H9 (cell line): ENCODE measurements around the gene C16orf86. TPM values are rescaled to one million over a fixed set of nuclear protein-coding genes. Genes with fewer than 3 reads are reported as not detected.
A peak's percentile ranks its signal among the peaks of the same experiment; 100 is the strongest.

Experiments
- DNase-seq: peaks from one replicate; pipeline ENCODE4 v3.0.0-alpha.2; 2017
- H2AFZ ChIP-seq: one replicate; pipeline ENCODE4 v1.6.1; 2013; ENCODE audit warnings: mild to moderate bottlenecking, low read length, control low read depth, moderate library complexity
- H2AK5ac ChIP-seq: 2 replicates; pipeline ENCODE4 v1.6.1; 2013; ENCODE audit warnings: low read length, control low read depth, mixed read lengths; ENCODE audit not compliant: insufficient read length
- H2BK120ac ChIP-seq: one replicate; pipeline ENCODE4 v1.6.1; 2013; ENCODE audit warnings: low read depth, mild to moderate bottlenecking, low read length, control low read depth, inconsistent platforms; ENCODE audit not compliant: poor library complexity, severe bottlenecking
- H2BK12ac ChIP-seq: 2 replicates; pipeline ENCODE4 v1.6.1; 2013; ENCODE audit warnings: low read length, control low read depth, mixed read lengths, low read depth; ENCODE audit not compliant: insufficient read length
- H2BK15ac ChIP-seq: 2 replicates; pipeline ENCODE4 v1.6.1; 2013; ENCODE audit warnings: low read depth, low read length, control low read depth
- H2BK20ac ChIP-seq: one replicate; pipeline ENCODE4 v1.6.1; 2013; ENCODE audit warnings: low read depth, mild to moderate bottlenecking, low read length, control low read depth, inconsistent platforms; ENCODE audit not compliant: poor library complexity, severe bottlenecking
- H2BK5ac ChIP-seq: 2 replicates; pipeline ENCODE4 v1.6.1; 2013; ENCODE audit warnings: low read length, control low read depth, mixed read lengths; ENCODE audit not compliant: insufficient read length
- H3K14ac ChIP-seq: 2 replicates; pipeline ENCODE4 v1.6.1; 2013; ENCODE audit warnings: low read length, control low read depth; ENCODE audit not compliant: insufficient read depth
- H3K18ac ChIP-seq: 2 replicates; pipeline ENCODE4 v1.6.1; 2013; ENCODE audit warnings: low read depth, mild to moderate bottlenecking, mixed read lengths, low read length, control low read depth; ENCODE audit not compliant: insufficient read length
- H3K23ac ChIP-seq: 2 replicates; pipeline ENCODE4 v1.6.1; 2013; ENCODE audit warnings: low read length, control low read depth, mixed read lengths, low read depth; ENCODE audit not compliant: insufficient read length
- H3K23me2 ChIP-seq: 2 replicates; pipeline ENCODE4 v1.6.1; 2013; ENCODE audit warnings: low read depth, mild to moderate bottlenecking, mixed read lengths, low read length, control low read depth; ENCODE audit not compliant: insufficient read length, poor library complexity, severe bottlenecking
- H3K27ac ChIP-seq: 2 replicates; pipeline ENCODE4 v1.5.1; 2013; ENCODE audit warnings: low read length, control low read depth, mixed read lengths, low read depth; ENCODE audit not compliant: insufficient read length
- H3K27me3 ChIP-seq: 2 replicates; pipeline ENCODE4 v1.6.1; 2013; ENCODE audit warnings: low read length, control low read depth, inconsistent platforms; ENCODE audit not compliant: insufficient read depth
- H3K4ac ChIP-seq: 2 replicates; pipeline ENCODE4 v1.6.1; 2013; ENCODE audit warnings: low read depth, mild to moderate bottlenecking, control low read depth, inconsistent platforms, low read length, moderate library complexity
- H3K4me1 ChIP-seq: 2 replicates; pipeline ENCODE4 v1.6.1; 2013; ENCODE audit warnings: low read length, control low read depth, inconsistent platforms; ENCODE audit not compliant: insufficient read depth
- H3K4me2 ChIP-seq: 2 replicates; pipeline ENCODE4 v1.6.1; 2013; ENCODE audit warnings: low read length, control low read depth, mixed read lengths; ENCODE audit not compliant: insufficient read length, insufficient read depth
- H3K56ac ChIP-seq: 2 replicates; pipeline ENCODE4 v1.6.1; 2013; ENCODE audit warnings: low read depth, mild to moderate bottlenecking, mixed read lengths, low read length, control low read depth; ENCODE audit not compliant: insufficient read length
- H3K79me1 ChIP-seq: 2 replicates; pipeline ENCODE4 v1.6.1; 2013; ENCODE audit warnings: low read depth, mild to moderate bottlenecking, moderate library complexity, low read length, control low read depth, inconsistent platforms; ENCODE audit not compliant: insufficient read depth, poor library complexity, severe bottlenecking
- H3K79me2 ChIP-seq: 2 replicates; pipeline ENCODE4 v1.6.1; 2013; ENCODE audit warnings: low read length, control low read depth, inconsistent platforms; ENCODE audit not compliant: insufficient read depth
- H3K9ac ChIP-seq: 2 replicates; pipeline ENCODE4 v1.6.1; 2013; ENCODE audit warnings: low read length, control low read depth, mixed read lengths; ENCODE audit not compliant: insufficient read length; ENCODE audit errors: extremely low read depth
- H3K9me3 ChIP-seq: one replicate; pipeline ENCODE4 v1.6.1; 2013; ENCODE audit warnings: low read depth, low read length, inconsistent platforms; ENCODE audit not compliant: control insufficient read depth
- H3T11ph ChIP-seq: one replicate; pipeline ENCODE4 v1.6.1; 2013; ENCODE audit warnings: mild to moderate bottlenecking, low read length, control low read depth, inconsistent platforms
- H4K20me1 ChIP-seq: one replicate; pipeline ENCODE4 v1.6.1; 2013; ENCODE audit not compliant: control insufficient read depth, insufficient read length, insufficient read depth
- H4K5ac ChIP-seq: 2 replicates; pipeline ENCODE4 v1.6.1; 2013; ENCODE audit warnings: low read depth, mild to moderate bottlenecking, mixed read lengths, low read length, control low read depth; ENCODE audit not compliant: insufficient read length
- H4K8ac ChIP-seq: replicated peaks from 2 replicates; pipeline ENCODE4 v1.6.1; 2013; ENCODE audit warnings: low read length, control low read depth, mixed read lengths, low read depth; ENCODE audit not compliant: insufficient read length
- H4K91ac ChIP-seq: 2 replicates; pipeline ENCODE4 v1.6.1; 2013; ENCODE audit warnings: low read depth, mild to moderate bottlenecking, moderate library complexity, mixed read lengths, low read length, control low read depth; ENCODE audit not compliant: insufficient read length
- H3K27ac Mint-ChIP-seq, 3 experiments: 2 replicates in 2 of 3; 3 replicates in 1 of 3; pipeline ENCODE4 v1.8.0; 2020 to 2021; ENCODE audit warnings: mixed read lengths in 3 of 3, mild to moderate bottlenecking in 1 of 3, moderate library complexity in 1 of 3
- H3K27me3 Mint-ChIP-seq: 2 replicates; pipeline ENCODE4 v1.8.0; 2021; ENCODE audit warnings: low read depth, mild to moderate bottlenecking, moderate library complexity, mixed read lengths
- H3K36me3 Mint-ChIP-seq, 3 experiments: 2 replicates in 2 of 3; 3 replicates in 1 of 3; pipeline ENCODE4 v1.8.0; 2020 to 2021; ENCODE audit warnings: low read depth in 3 of 3, mixed read lengths in 3 of 3; ENCODE audit not compliant: insufficient read depth in 1 of 3
- H3K4me1 Mint-ChIP-seq, 2 experiments: 2 replicates each; pipeline ENCODE4 v1.8.0; 2020; ENCODE audit warnings: mixed read lengths in 2 of 2
- H3K4me3 Mint-ChIP-seq, 2 experiments: 2 replicates in 1 of 2; 3 replicates in 1 of 2; pipeline ENCODE4 v1.8.0; 2020 to 2021; ENCODE audit warnings: mild to moderate bottlenecking in 2 of 2, mixed read lengths in 2 of 2, moderate library complexity in 1 of 2
- H3K9me3 Mint-ChIP-seq, 2 experiments: 2 replicates in 1 of 2; 3 replicates in 1 of 2; pipeline ENCODE4 v1.8.0; 2020; ENCODE audit warnings: mild to moderate bottlenecking in 2 of 2, mixed read lengths in 2 of 2, moderate library complexity in 1 of 2
- CTCF ChIP-seq: fragments of 200-600 bp; sonication (generic); conservative IDR thresholded peaks from 3 replicates; pipeline ENCODE4 v1.8.0; 2021; ENCODE audit warnings: antibody characterized with exemption, mild to moderate bottlenecking
- WGBS: extraction: QIAGEN DNeasy Blood & Tissue Kit; methylation state at CpG from one replicate; pipeline ENCODE4 v1.1.7; 2013; ENCODE audit warnings: missing lambda C conversion rate, low lambda C conversion rate, mixed read lengths; ENCODE audit not compliant: insufficient read length; ENCODE audit errors: extremely low coverage; 5-methylcytosine and 5-hydroxymethylcytosine counted together
- total RNA-seq: library from RNA; stranded (reverse); gene quantifications from 2 replicates; pipeline ENCODE4 v1.2.1, GENCODE V29; 2021

Gene C16orf86
- total RNA-seq, 1 experiment from 2014 or later, result 1.5 TPM

DNA sequence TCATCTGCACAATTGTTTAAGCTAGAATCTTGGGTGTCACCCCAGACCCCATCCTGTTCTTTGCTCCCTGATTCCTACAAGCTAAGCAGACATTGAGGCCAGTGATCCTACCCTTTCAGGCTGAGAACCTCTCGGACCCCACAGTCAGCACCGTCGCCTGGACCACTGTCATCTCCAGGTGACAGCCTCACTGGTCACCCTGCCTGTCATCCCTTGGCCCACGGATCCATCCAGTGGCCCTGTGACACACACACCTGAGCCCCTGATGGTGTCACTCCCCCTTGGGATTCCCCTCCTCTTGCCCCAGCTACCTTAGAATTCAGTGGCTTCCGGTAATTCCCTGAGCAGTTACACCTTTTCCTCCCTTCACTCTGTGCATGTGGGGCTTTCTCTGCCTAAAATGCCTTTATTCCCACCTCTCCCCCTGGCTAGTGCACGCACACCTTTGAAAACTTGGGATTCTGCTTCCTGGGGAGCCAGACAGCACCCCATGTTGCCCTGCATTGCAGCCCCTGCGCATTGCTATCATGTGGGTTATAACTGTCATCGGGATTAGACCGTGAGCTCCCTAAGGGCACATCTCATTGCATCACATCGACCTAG is 3.0 kb downstream of the C16orf86 start:
- H2BK120ac ChIP-seq, result no peak overlapping the region
- H3K27ac Mint-ChIP-seq, result no peak overlapping the region
- DNase-seq, result no peak
- no peak overlapping the region for H2BK5ac ChIP-seq
- no peak overlapping the region for H3K14ac ChIP-seq
- H3K27me3 Mint-ChIP-seq, result peaks cover 4% of the 10 kb centered on the region
- H3K18ac ChIP-seq, result no peak overlapping the region
- peaks cover 7 to 13% of the 10 kb centered on the region in 2 experiments; a peak in 3 of 4 replicates for H3K4me1 Mint-ChIP-seq
- no peak overlapping the region for H2AFZ ChIP-seq
- no peaks in the 10 kb centered on the region for H3K9me3 Mint-ChIP-seq
- no peak overlapping the region for H4K8ac ChIP-seq
- no peak overlapping the region for H3K56ac ChIP-seq
- no peak overlapping the region for H2BK20ac ChIP-seq
- no peak overlapping the region for H4K91ac ChIP-seq
- peaks cover 0 to 2% (median 0%) of the 10 kb centered on the region in 3 experiments; a peak in 1 of 7 replicates for H3K36me3 Mint-ChIP-seq
- H3K4me2 ChIP-seq, result no peak overlapping the region
- H3K9ac ChIP-seq, result no peak overlapping the region
- H2AK5ac ChIP-seq, result no peak overlapping the region
- no peak overlapping the region for H3K23ac ChIP-seq
- H3K79me1 ChIP-seq, result no peaks in the 10 kb centered on the region
- H4K20me1 ChIP-seq, result peaks cover 3% of the 10 kb centered on the region
- H4K5ac ChIP-seq, result no peak overlapping the region
- TF ChIP-seq CTCF, result no peak
- H2BK12ac ChIP-seq, result no peak overlapping the region
- H3T11ph ChIP-seq, result no peak overlapping the region
- no CpG with 5 or more reads among the region's 10 CpGs for WGBS
- no peaks in the 10 kb centered on the region for H3K9me3 ChIP-seq
- no peak overlapping the region for H3K4ac ChIP-seq
- H2BK15ac ChIP-seq, result no peak overlapping the region
- no peaks in the 10 kb centered on the region for H3K27me3 ChIP-seq
- H3K27ac ChIP-seq, result no peak overlapping the region
- H3K23me2 ChIP-seq, result peaks cover 3% of the 10 kb centered on the region
- H3K79me2 ChIP-seq, result no peaks in the 10 kb centered on the region
- no peaks in the 10 kb centered on the region for H3K4me1 ChIP-seq
- peak overlapping the region in 1 of 2 experiments; percentile 38; a peak in 1 of 5 replicates for H3K4me3 Mint-ChIP-seq
